GM21717 (cell line): Measurements from ENCODE around the gene GALNTL6.

ENCODE experiments used
- ATAC-seq: cut with Tn5 transposase; IDR thresholded peaks from one replicate; pipeline ENCODE4 v1.9.1; 2021; ENCODE audit warnings: mild to moderate bottlenecking, moderate library complexity; ENCODE audit not compliant: unreplicated experiment

Gene GALNTL6

GRCh38 chr4:172515266-172515879, 702.2 kb downstream of the GALNTL6 start:
- ATAC-seq, result no peak

GRCh38 chr4:172517391-172517790, 704.2 kb downstream of the GALNTL6 start:
- ATAC-seq, result no peak

GRCh38 chr4:172521248-172521647, 708.0 kb downstream of the GALNTL6 start:
- ATAC-seq, result no peak

GRCh38 chr4:172521680-172522079, 708.5 kb downstream of the GALNTL6 start:
- ATAC-seq, result no peak

GRCh38 chr4:172543249-172543648, 730.0 kb downstream of the GALNTL6 start:
- ATAC-seq, result no peak

- ATAC-seq, result peak; percentile 90
Measured at GRCh38 chr4:172546782-172547181, 733.6 kb downstream of the GALNTL6 start.

- ATAC-seq, result no peak
Measured at GRCh38 chr4:172547724-172548123, 734.5 kb downstream of the GALNTL6 start.

- no peak for ATAC-seq
Measured at GRCh38 chr4:172553216-172553615, 740.0 kb downstream of the GALNTL6 start.

- ATAC-seq, result no peak
Measured at GRCh38 chr4:172554588-172554987, 741.4 kb downstream of the GALNTL6 start.

- no peak for ATAC-seq
Measured at GRCh38 chr4:172555725-172556124, 742.5 kb downstream of the GALNTL6 start.

- no peak for ATAC-seq
Measured at GRCh38 chr4:172573899-172574298, 760.7 kb downstream of the GALNTL6 start.

- ATAC-seq, result no peak
Measured at GRCh38 chr4:172578712-172579111, 765.5 kb downstream of the GALNTL6 start.

- no peak for ATAC-seq
Measured at GRCh38 chr4:172584816-172585215, 771.6 kb downstream of the GALNTL6 start.

GRCh38 chr4:172596206-172596605, 783.0 kb downstream of the GALNTL6 start:
- no peak for ATAC-seq

GRCh38 chr4:172599554-172599953, 786.4 kb downstream of the GALNTL6 start:
- ATAC-seq, result no peak

GRCh38 chr4:172601195-172601594, 788.0 kb downstream of the GALNTL6 start:
- no peak for ATAC-seq

GRCh38 chr4:172619218-172619617, 806.0 kb downstream of the GALNTL6 start:
- ATAC-seq, result no peak

GRCh38 chr4:172619798-172620197, 806.6 kb downstream of the GALNTL6 start:
- no peak for ATAC-seq

GRCh38 chr4:172628263-172628662, 815.1 kb downstream of the GALNTL6 start:
- ATAC-seq, result no peak

GRCh38 chr4:172630280-172630679, 817.1 kb downstream of the GALNTL6 start:
- no peak for ATAC-seq

GRCh38 chr4:172631832-172632231, 818.6 kb downstream of the GALNTL6 start:
- no peak for ATAC-seq

GRCh38 chr4:172648471-172648870, 835.3 kb downstream of the GALNTL6 start:
- ATAC-seq, result no peak

- no peak for ATAC-seq
Measured at GRCh38 chr4:172649143-172649542, 835.9 kb downstream of the GALNTL6 start.
